Ovary (tissue), 9 donors: ENCODE results near the gene TWNK. TPM values are rescaled to one million over a fixed set of nuclear protein-coding genes. Genes with fewer than 3 reads are reported as not detected.
A peak's percentile ranks its signal among the peaks of the same experiment; 100 is the strongest.

ENCODE experiments used
- DNase-seq, 5 donors: peaks; one replicate each; pipeline ENCODE4 v3.0.0-alpha.2; 2019 to 2020
- H3K27ac ChIP-seq, 2 donors: fragments of 200-600 bp; one replicate each; pipeline versions ENCODE4 v1.5.1 to v1.8.0; 2019 to 2022
- H3K27me3 ChIP-seq: fragments of 200-600 bp; one replicate; pipeline ENCODE4 v1.8.0; 2022
- H3K36me3 ChIP-seq: fragments of 200-600 bp; sonication (generic); one replicate; pipeline ENCODE4 v1.5.1; 2019
- H3K4me1 ChIP-seq: one replicate; pipeline ENCODE4 v1.8.1; 2013; ENCODE audit warnings: mild to moderate bottlenecking, moderate library complexity; ENCODE audit not compliant: insufficient read depth
- H3K4me3 ChIP-seq: fragments of 200-600 bp; sonication (generic); one replicate; pipeline ENCODE4 v1.5.1; 2017
- H3K9me3 ChIP-seq, 2 donors: fragments of 200-600 bp in 1 of 2; sonication (generic) in 1 of 2; one replicate each; pipeline versions ENCODE4 v1.5.1 to v1.8.1; 2013 to 2019; ENCODE audit warnings: mild to moderate bottlenecking in 1 of 2, moderate library complexity in 1 of 2
- EP300 ChIP-seq: sonication (generic); formaldehyde crosslinking; IDR thresholded peaks from one replicate; pipeline ENCODE4 v1.6.1; 2017; ENCODE audit warnings: antibody characterized with exemption
- POLR2A ChIP-seq: fragments of 450-650 bp; IDR thresholded peaks from one replicate; pipeline ENCODE4 v1.6.1; 2017; ENCODE audit warnings: antibody characterized with exemption, mild to moderate bottlenecking, moderate library complexity
- WGBS, 3 donors: extraction: QIAGEN DNeasy Blood & Tissue Kit in 1 of 3; methylation state at CpG; one replicate each; pipeline versions ENCODE4 v1.1.5 to v1.1.7; 2013 to 2017; 5-methylcytosine and 5-hydroxymethylcytosine counted together
- intact Hi-C, 4 donors: fragments of 100-400 bp; cut with DNase I; formaldehyde crosslinking; loops; one replicate each; pipeline versions ENCODE4 v1.11.0 to v1.15.1; 2022 to 2023
- microRNA counts: library from miRNA; unstranded; fragments of <30 nt; microRNA quantifications from one replicate; lab custom pipeline; 2016
- microRNA-seq, 3 donors: library from miRNA; unstranded; fragments of <30 nt; microRNA quantifications; one replicate each; pipeline versions ENCODE4 to v1.2.0, GENCODE V29; 2019 to 2020
- polyA plus RNA-seq, 2 donors: library from polyadenylated mRNA; stranded (reverse); fragments of 200-250 nt in 1 of 2; fragments of 350-450 nt in 1 of 2; fragmentation: Illumina TruSeq in 1 of 2; extraction: RNeasy Lipid Tissue Mini Kit (QIAGEN cat#74804) in 1 of 2; gene quantifications; one replicate each; pipeline ENCODE4 v1.2.3, GENCODE V29; 2013 to 2014
- small RNA-seq: library from RNA; depleted of rRNA; stranded (forward); fragments of <200 nt; gene quantifications from one replicate; pipeline ENCODE3, GENCODE V24; 2016
- total RNA-seq, 7 donors: library from RNA; depleted of rRNA in 2 of 7; stranded (reverse); fragments of >200 nt in 2 of 7; fragmentation: NEBNext Ultra II Directional in 3 of 7; extraction: Animal tissue kit (Norgen Biotek cat#: 25700) in 3 of 7; gene quantifications; one replicate each; pipeline versions ENCODE4 v1.1.0 to v1.2.4, GENCODE V29; 2016 to 2023
- TF ChIP-seq, protein P1 (sequence below), 3 donors: fragments of 450-650 bp in 2 of 3; fragments of 200-600 bp in 1 of 3; IDR thresholded peaks; one replicate each; pipeline versions ENCODE4 v1.5.1 to v1.8.0; 2016 to 2022; ENCODE audit warnings: antibody characterized with exemption in 3 of 3, mild to moderate bottlenecking in 1 of 3
- donor health status: DM: no; HTN: no; CAD: no; lungs with moderate emphysema.
- donor health status: DM: no; HTN: no; CAD: no.
- donor health status: Bipolar disorder and iron deficiency.
- donor health status: DM: yes; HTN: yes; CAD: no.
- donor health status: DM: no; HTN: no; CAD: no.
- donor health status: DM: yes; HTN: yes; CAD: no.

Gene TWNK
- total and polyA plus RNA-seq, 9 donors: 2.4 to 13.9 (median 10.7) TPM

DNA sequence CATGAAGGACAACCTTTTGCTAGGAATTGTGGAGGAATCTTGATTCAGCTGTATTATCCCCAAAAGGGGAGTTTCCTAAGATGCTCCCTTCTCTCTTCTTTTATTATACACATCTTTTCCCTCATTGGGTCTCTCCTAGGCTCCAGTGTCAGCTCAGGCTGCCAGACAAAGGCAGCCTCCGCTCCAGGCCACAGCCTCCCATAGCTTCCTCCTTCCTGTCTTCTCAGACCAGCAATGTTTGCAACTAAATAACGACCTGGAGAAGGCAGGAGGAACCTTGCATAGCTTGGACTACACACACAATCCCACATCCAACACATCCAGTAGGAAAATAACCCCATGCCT is 56.0 kb downstream of the TWNK start:
- intact Hi-C loops: no loop called here
- TF ChIP-seq, protein P1, sequence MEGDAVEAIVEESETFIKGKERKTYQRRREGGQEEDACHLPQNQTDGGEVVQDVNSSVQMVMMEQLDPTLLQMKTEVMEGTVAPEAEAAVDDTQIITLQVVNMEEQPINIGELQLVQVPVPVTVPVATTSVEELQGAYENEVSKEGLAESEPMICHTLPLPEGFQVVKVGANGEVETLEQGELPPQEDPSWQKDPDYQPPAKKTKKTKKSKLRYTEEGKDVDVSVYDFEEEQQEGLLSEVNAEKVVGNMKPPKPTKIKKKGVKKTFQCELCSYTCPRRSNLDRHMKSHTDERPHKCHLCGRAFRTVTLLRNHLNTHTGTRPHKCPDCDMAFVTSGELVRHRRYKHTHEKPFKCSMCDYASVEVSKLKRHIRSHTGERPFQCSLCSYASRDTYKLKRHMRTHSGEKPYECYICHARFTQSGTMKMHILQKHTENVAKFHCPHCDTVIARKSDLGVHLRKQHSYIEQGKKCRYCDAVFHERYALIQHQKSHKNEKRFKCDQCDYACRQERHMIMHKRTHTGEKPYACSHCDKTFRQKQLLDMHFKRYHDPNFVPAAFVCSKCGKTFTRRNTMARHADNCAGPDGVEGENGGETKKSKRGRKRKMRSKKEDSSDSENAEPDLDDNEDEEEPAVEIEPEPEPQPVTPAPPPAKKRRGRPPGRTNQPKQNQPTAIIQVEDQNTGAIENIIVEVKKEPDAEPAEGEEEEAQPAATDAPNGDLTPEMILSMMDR (IDR thresholded peaks at IDR 0.05): no peak
- TF ChIP-seq POLR2A: no peak
- TF ChIP-seq EP300: no peak
- peak overlapping the region; percentile 51 for H3K4me3 ChIP-seq
- peaks cover 3% of the 10 kb centered on the region for H3K4me1 ChIP-seq
- DNase-seq: no peak
- peak overlapping the region; percentile 54 to 76 for H3K27ac ChIP-seq
- WGBS, 3 donors: 10 to 14% (median 13%) methylated on average over 2 of the region's 2 CpGs
- H3K9me3 ChIP-seq: no peaks in the 10 kb centered on the region
- no peaks in the 10 kb centered on the region for H3K36me3 ChIP-seq
- H3K27me3 ChIP-seq: peaks cover 8% of the 10 kb centered on the region

MicroRNAs encoded within 50 kb of the gene (microRNA counts, 767-probe panel; counts per million panel counts)
- 530 counts per million, percentile 78 among the panel's probes with 10 or more counts for microRNA hsa-miR-608 (lab: Ali Mortazavi, UCI)

Small RNA genes within 50 kb of the gene (microRNA-seq; reads per million reads assigned to microRNA genes)
- 0 reads per million in 3 donors for gene MIR608

Small RNA genes within 50 kb of the gene (small RNA-seq; reads per million reads assigned to genes)
- not detected for gene MIR608

Other genes with a start within 250 kb of the TWNK start
- gene PAX2, start 242.0 kb upstream of the TWNK start, total RNA-seq: 10 to 100 TPM in 1 of 7 donors, 1 to 10 TPM in 3, under 1 TPM in 1, not detected in 2; 0.92 to 10.8 (median 2.7) TPM
- under 1 TPM in 1 of 2 donors, not detected in 1; 0.04 TPM for gene PAX2, start 242.0 kb upstream of the TWNK start, polyA plus RNA-seq
- 10 to 100 TPM; 27.0 to 81.9 (median 42.1) TPM for gene SLF2, start 74.6 kb upstream of the TWNK start, total RNA-seq
- gene SLF2, start 74.6 kb upstream of the TWNK start, polyA plus RNA-seq: 10 to 100 TPM; 19.6 to 20.5 TPM
- 10 to 100 TPM in 5 of 7 donors, 1 to 10 TPM in 2; 5.9 to 24.9 (median 13.1) TPM for gene SEMA4G, start 18.0 kb upstream of the TWNK start, total RNA-seq
- gene SEMA4G, start 18.0 kb upstream of the TWNK start, polyA plus RNA-seq: 10 to 100 TPM in 1 of 2 donors, 1 to 10 TPM in 1; 9.1 to 25.5 TPM
- gene MRPL43, start within 50 bp of the TWNK start, total RNA-seq: 100 to 1,000 TPM in 1 of 7 donors, 10 to 100 TPM in 6; 68.2 to 113 (median 83.3) TPM
- 100 to 1,000 TPM in 1 of 2 donors, 10 to 100 TPM in 1; 56.6 to 126 TPM for gene MRPL43, start within 50 bp of the TWNK start, polyA plus RNA-seq
- 100 to 1,000 TPM in 2 of 7 donors, 10 to 100 TPM in 5; 60.6 to 121 (median 77.4) TPM for gene LZTS2, start 12.3 kb downstream of the TWNK start, total RNA-seq
- 10 to 100 TPM in 1 of 2 donors, 1 to 10 TPM in 1; 9.4 to 93.9 TPM for gene LZTS2, start 12.3 kb downstream of the TWNK start, polyA plus RNA-seq
- gene PDZD7, start 43.6 kb downstream of the TWNK start, total RNA-seq: 1 to 10 TPM in 2 of 7 donors, under 1 TPM in 5; 0.56 to 1.2 (median 0.74) TPM
- gene PDZD7, start 43.6 kb downstream of the TWNK start, polyA plus RNA-seq: under 1 TPM; 0.07 to 0.44 TPM
- gene SFXN3, start 43.7 kb downstream of the TWNK start, total RNA-seq: 10 to 100 TPM; 20.2 to 47.0 (median 28.6) TPM
- gene SFXN3, start 43.7 kb downstream of the TWNK start, polyA plus RNA-seq: 10 to 100 TPM; 26.5 to 51.5 TPM
- 1 to 10 TPM in 2 of 7 donors, under 1 TPM in 3, not detected in 2; 0.57 to 1.4 (median 0.94) TPM for gene KAZALD1, start 74.4 kb downstream of the TWNK start, total RNA-seq
- gene KAZALD1, start 74.4 kb downstream of the TWNK start, polyA plus RNA-seq: 1 to 10 TPM in 1 of 2 donors, under 1 TPM in 1; 0.46 to 1.9 TPM
- gene TLX1, start 143.8 kb downstream of the TWNK start, total RNA-seq: not detected
- not detected for gene TLX1, start 143.8 kb downstream of the TWNK start, polyA plus RNA-seq
- gene LBX1, start 241.9 kb downstream of the TWNK start, total RNA-seq: not detected
- not detected for gene LBX1, start 241.9 kb downstream of the TWNK start, polyA plus RNA-seq